HEK293T (cell line): ENCODE results near the gene LRRK1.

ENCODE experiments used
- ARNT ChIP-seq: fragments of 450-650 bp; IDR thresholded peaks from 2 replicates; pipeline ENCODE4 v1.6.1; 2017; ENCODE audit warnings: mild to moderate bottlenecking
- BHLHE40 ChIP-seq: fragments of 450-650 bp; IDR thresholded peaks from 2 replicates; pipeline ENCODE4 v1.6.1; 2016; ENCODE audit warnings: mild to moderate bottlenecking, moderate library complexity, borderline replicate concordance
- CTBP1 ChIP-seq: fragments of 450-650 bp; IDR thresholded peaks from 2 replicates; pipeline ENCODE4 v1.6.1; 2016; ENCODE audit warnings: borderline replicate concordance
- ELF4 ChIP-seq: fragments of 450-650 bp; IDR thresholded peaks from 2 replicates; pipeline ENCODE4 v1.6.1; 2017; ENCODE audit warnings: antibody characterized with exemption
- FOXA1 ChIP-seq: fragments of 450-650 bp; IDR thresholded peaks from 2 replicates; pipeline ENCODE4 v1.6.1; 2016; ENCODE audit warnings: mild to moderate bottlenecking
- FOXK2 ChIP-seq: fragments of 450-650 bp; IDR thresholded peaks from 2 replicates; pipeline ENCODE4 v1.6.1; 2016; ENCODE audit warnings: mild to moderate bottlenecking
- FOXM1 ChIP-seq: fragments of 450-650 bp; IDR thresholded peaks from 2 replicates; pipeline ENCODE4 v1.6.1; 2017; ENCODE audit warnings: mild to moderate bottlenecking, borderline replicate concordance
- HDGF ChIP-seq: fragments of 450-650 bp; IDR thresholded peaks from 2 replicates; pipeline ENCODE4 v1.6.1; 2017; ENCODE audit warnings: antibody characterized with exemption, borderline replicate concordance
- L3MBTL2 ChIP-seq: fragments of 450-650 bp; conservative IDR thresholded peaks from 2 replicates; pipeline ENCODE4 v1.6.1; 2016; ENCODE audit warnings: mild to moderate bottlenecking
- LEF1 ChIP-seq: fragments of 450-650 bp; IDR thresholded peaks from 2 replicates; pipeline ENCODE4 v1.6.1; 2017; ENCODE audit warnings: mild to moderate bottlenecking, borderline replicate concordance
- NFRKB ChIP-seq: fragments of 450-650 bp; IDR thresholded peaks from 2 replicates; pipeline ENCODE4 v1.6.1; 2016; ENCODE audit warnings: mild to moderate bottlenecking, moderate library complexity
- SP1 ChIP-seq: fragments of 450-650 bp; IDR thresholded peaks from 2 replicates; pipeline ENCODE4 v1.6.1; 2017
- SUZ12 ChIP-seq: fragments of 450-650 bp; IDR thresholded peaks from 2 replicates; pipeline ENCODE4 v1.6.1; 2016; ENCODE audit warnings: mild to moderate bottlenecking
- TARDBP ChIP-seq: fragments of 450-650 bp; IDR thresholded peaks from 2 replicates; pipeline ENCODE4 v1.6.1; 2016

DNA sequence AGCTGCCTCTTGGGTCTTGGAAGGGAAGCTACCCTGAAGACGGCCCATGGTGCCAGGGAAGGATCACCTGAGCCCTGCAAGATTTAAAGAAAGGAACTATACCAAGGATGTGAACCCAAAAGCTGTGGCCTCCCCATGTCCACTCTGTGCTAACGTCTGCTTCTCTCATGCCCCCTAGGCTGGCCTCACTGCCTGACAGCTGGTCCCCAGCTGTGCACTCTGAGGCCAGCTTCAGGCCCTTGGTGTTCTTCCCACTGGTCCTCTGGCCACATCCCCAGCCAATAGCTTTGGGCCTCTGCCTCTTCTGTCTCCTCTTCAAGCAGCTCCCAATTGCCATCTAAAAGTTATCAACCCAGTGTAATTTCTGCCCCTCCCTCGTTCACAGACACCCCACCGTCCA lies 5.2 kb upstream of the LRRK1 start:
- TF ChIP-seq ARNT, result no peak
- no peak for TF ChIP-seq BHLHE40
- TF ChIP-seq ELF4, result no peak
- TF ChIP-seq HDGF, result no peak
- no peak for TF ChIP-seq CTBP1
- no peak for TF ChIP-seq NFRKB
- TF ChIP-seq SUZ12, result no peak
- no peak for TF ChIP-seq TARDBP
- TF ChIP-seq SP1, result no peak
- TF ChIP-seq FOXA1, result no peak
- TF ChIP-seq FOXK2, result no peak
- TF ChIP-seq LEF1, result no peak
- TF ChIP-seq FOXM1, result no peak
- TF ChIP-seq L3MBTL2, result no peak
